Loucy (cell line): ENCODE measurements around the gene SPI1.

ENCODE experiments used
- H2AFZ ChIP-seq: fragments of 200-600 bp; sonication (generic); 2 replicates; pipeline ENCODE4 v1.6.0; 2016; ENCODE audit warnings: antibody characterized with exemption, mild to moderate bottlenecking, low read length, moderate library complexity
- H3F3A ChIP-seq: fragments of 200-600 bp; 2 replicates; pipeline ENCODE4 v1.6.0; 2016; ENCODE audit warnings: antibody characterized with exemption, low read depth, mild to moderate bottlenecking
- H3K27me3 ChIP-seq: fragments of 200-600 bp; sonication (generic); 2 replicates; pipeline ENCODE4 v1.6.1; 2014; ENCODE audit warnings: low read length, mild to moderate bottlenecking; ENCODE audit not compliant: insufficient read depth, poor library complexity, severe bottlenecking
- H3K36me3 ChIP-seq: fragments of 200-600 bp; sonication (generic); 2 replicates; pipeline ENCODE4 v1.6.1; 2016; ENCODE audit warnings: low read length; ENCODE audit not compliant: insufficient read depth
- H3K4me1 ChIP-seq: fragments of 200-600 bp; sonication (generic); 2 replicates; pipeline ENCODE4 v1.5.1; 2014; ENCODE audit warnings: low read length, mild to moderate bottlenecking; ENCODE audit not compliant: insufficient read depth, poor library complexity, severe bottlenecking
- H3K4me2 ChIP-seq: fragments of 200-600 bp; sonication (generic); 2 replicates; pipeline ENCODE4 v1.6.0; 2014; ENCODE audit warnings: antibody characterized with exemption, low read length, low read depth, mild to moderate bottlenecking; ENCODE audit not compliant: poor library complexity, severe bottlenecking
- H3K4me3 ChIP-seq: fragments of 200-600 bp; sonication (generic); 2 replicates; pipeline ENCODE4 v1.5.1; 2014; ENCODE audit warnings: low read length, mild to moderate bottlenecking, mixed read lengths; ENCODE audit not compliant: poor library complexity, severe bottlenecking
- H3K79me2 ChIP-seq: fragments of 200-600 bp; sonication (generic); 2 replicates; pipeline ENCODE4 v1.6.1; 2014; ENCODE audit warnings: low read length; ENCODE audit not compliant: insufficient read depth
- H3K9ac ChIP-seq: fragments of 200-600 bp; sonication (generic); 2 replicates; pipeline ENCODE4 v1.6.0; 2014; ENCODE audit warnings: mild to moderate bottlenecking, low read depth, low read length, moderate library complexity; ENCODE audit not compliant: poor library complexity, severe bottlenecking
- H3K9me2 ChIP-seq: fragments of 200-600 bp; sonication (generic); replicated peaks from 2 replicates; pipeline ENCODE4 v1.6.1; 2016; ENCODE audit warnings: low read depth, low read length, mixed read lengths
- H3K9me3 ChIP-seq: fragments of 200-600 bp; sonication (generic); 2 replicates; pipeline ENCODE4 v1.6.1; 2014; ENCODE audit warnings: mild to moderate bottlenecking, antibody characterized with exemption, low read length, low read depth; ENCODE audit not compliant: insufficient read depth
- H4K20me1 ChIP-seq: fragments of 200-600 bp; sonication (generic); 2 replicates; pipeline ENCODE4 v1.6.0; 2014; ENCODE audit warnings: antibody characterized with exemption, low read length, mild to moderate bottlenecking; ENCODE audit not compliant: insufficient read depth, poor library complexity, severe bottlenecking
- EZH2phosphoT487 ChIP-seq: fragments of 200-600 bp; IDR thresholded peaks from 2 replicates; pipeline ENCODE4 v1.6.1; 2018; ENCODE audit warnings: antibody characterized with exemption, mild to moderate bottlenecking, moderate library complexity, borderline replicate concordance
- TF ChIP-seq, protein P1 (sequence below): fragments of 200-600 bp; sonication (generic); conservative IDR thresholded peaks from 2 replicates; pipeline ENCODE4 v1.5.1; 2014; ENCODE audit warnings: mild to moderate bottlenecking, antibody characterized with exemption, low read length

Gene SPI1

DNA sequence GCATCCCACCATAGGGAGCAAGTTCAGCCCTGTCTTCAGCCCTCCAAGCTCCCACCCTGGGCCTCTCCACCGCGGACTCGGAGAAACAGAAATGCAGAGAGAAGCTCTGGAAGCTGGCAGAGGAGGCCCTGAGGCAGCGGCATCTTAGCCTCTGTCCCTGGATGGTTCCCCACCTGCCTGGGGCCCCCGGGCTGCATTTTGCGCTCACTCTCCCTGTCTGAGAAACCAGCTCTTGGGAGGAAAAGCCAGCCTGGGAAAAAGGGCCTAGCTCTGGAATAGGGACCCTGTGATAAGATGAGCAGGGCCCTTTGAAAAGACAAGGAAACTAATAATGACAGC, 12.0 kb upstream of the SPI1 start:
- no peaks in the 10 kb centered on the region for H3F3A ChIP-seq
- H3K36me3 ChIP-seq, result no peaks in the 10 kb centered on the region
- no peak overlapping the region for H2AFZ ChIP-seq
- H3K9ac ChIP-seq, result no peak overlapping the region
- TF ChIP-seq, protein P1, sequence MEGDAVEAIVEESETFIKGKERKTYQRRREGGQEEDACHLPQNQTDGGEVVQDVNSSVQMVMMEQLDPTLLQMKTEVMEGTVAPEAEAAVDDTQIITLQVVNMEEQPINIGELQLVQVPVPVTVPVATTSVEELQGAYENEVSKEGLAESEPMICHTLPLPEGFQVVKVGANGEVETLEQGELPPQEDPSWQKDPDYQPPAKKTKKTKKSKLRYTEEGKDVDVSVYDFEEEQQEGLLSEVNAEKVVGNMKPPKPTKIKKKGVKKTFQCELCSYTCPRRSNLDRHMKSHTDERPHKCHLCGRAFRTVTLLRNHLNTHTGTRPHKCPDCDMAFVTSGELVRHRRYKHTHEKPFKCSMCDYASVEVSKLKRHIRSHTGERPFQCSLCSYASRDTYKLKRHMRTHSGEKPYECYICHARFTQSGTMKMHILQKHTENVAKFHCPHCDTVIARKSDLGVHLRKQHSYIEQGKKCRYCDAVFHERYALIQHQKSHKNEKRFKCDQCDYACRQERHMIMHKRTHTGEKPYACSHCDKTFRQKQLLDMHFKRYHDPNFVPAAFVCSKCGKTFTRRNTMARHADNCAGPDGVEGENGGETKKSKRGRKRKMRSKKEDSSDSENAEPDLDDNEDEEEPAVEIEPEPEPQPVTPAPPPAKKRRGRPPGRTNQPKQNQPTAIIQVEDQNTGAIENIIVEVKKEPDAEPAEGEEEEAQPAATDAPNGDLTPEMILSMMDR, result no peak
- no peaks in the 10 kb centered on the region for H3K9me3 ChIP-seq
- no peaks in the 10 kb centered on the region for H3K27me3 ChIP-seq
- H3K4me2 ChIP-seq, result no peak overlapping the region
- H3K79me2 ChIP-seq, result no peaks in the 10 kb centered on the region
- peaks cover 61% of the 10 kb centered on the region for H3K4me1 ChIP-seq
- H4K20me1 ChIP-seq, result no peaks in the 10 kb centered on the region
- H3K9me2 ChIP-seq, result no peaks in the 10 kb centered on the region
- no peak overlapping the region for H3K4me3 ChIP-seq

DNA sequence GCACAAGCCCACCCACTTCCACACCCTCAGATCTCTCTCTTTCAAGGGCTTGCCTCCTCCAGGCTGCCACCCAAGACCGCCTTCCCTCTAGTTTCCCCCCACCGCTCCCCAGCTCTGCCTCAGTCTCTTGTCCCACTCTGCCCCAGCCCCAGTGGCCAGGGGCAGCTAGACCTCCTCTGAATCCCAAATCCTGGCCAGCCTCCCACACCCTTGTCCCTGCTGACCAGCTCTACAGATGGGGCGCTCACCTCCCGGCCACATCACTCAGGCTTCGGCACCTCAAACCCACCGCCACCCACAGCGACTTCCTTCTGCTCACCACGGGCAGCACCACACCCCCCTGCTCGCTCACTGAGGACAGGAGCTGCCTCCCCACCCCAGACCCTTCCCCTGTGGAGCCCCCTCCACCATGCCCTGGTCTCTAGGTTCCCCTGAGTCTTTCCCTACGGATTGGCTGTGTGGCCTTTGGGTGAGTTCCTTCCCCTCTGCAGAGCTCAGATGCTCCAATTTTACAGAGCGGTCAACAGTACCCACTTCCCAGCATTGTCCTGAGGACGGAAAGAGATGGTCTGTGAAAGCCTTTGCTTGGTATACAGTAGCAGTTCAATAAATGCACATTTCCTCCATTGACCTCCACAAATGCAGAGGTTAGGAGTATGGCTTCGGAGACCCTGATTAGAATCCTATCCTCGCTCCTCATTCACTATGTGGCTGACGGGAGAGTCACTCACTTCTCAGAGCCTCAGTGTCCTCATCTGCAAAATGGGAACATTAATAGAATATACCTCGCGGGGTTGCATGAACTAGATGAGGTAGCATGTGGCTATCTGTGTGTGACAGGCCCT, 11.5 kb upstream of the SPI1 start:
- Histone ChIP-seq H3K79me2 (no peaks in the 10 kb centered on the region), H4K20me1 (no peaks in the 10 kb centered on the region), H3K4me1 (peaks cover 55% of the 10 kb centered on the region), H3K4me3 (no peak overlapping the region), H3K4me2 (no peak overlapping the region), H3K9me2 (no peaks in the 10 kb centered on the region), H2AFZ (no peak overlapping the region), H3K27me3 (no peaks in the 10 kb centered on the region), H3K9me3 (no peaks in the 10 kb centered on the region), H3F3A (no peaks in the 10 kb centered on the region), H3K36me3 (no peaks in the 10 kb centered on the region), H3K9ac (no peak overlapping the region)
- TF ChIP-seq EZH2phosphoT487, result no peak
- TF ChIP-seq, protein P1, result no peak

DNA sequence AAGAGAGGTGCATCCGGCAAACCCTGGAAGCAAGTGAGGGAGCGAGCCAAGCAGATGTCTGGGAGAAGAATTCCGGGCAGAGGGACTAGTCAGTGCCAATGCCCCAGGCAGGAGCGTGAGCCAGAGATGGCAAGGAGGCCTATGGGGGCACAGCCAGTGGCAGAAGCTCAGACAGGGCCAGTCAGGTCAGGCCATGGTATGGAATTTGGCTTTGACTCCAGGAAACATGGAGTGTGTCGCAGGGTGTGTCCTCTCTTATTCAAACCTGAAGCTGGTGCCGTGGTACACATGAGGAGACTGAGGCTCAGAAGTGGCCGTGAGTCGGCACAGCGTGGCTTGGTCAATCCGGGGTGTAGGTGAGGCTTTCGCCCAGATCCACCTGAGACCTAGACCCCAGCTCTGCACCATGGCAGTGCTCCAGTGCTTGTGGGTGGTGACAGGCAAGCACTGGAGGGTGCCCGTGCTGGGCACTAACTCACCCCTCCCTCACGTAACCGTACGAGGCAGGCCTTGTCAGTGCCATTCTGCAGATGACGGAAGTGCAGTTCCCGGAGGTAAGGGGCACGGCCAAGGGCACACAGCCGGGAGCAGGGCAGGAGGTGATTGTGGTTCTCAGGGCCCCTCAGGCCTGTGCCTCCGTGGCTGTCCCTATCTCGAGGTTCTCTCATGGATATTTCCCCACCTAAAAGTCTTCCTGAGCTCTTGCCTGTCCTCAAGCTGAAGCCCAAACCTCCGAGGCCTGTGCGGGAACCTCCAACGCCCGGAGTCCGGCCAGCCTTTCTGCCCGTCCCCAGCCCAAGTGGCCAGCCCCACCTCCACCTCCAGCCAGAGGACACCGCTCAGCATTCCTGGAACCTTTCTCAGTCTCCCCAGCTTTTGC, 10.6 kb upstream of the SPI1 start:
- no peaks in the 10 kb centered on the region for H4K20me1 ChIP-seq
- no peak overlapping the region for H2AFZ ChIP-seq
- H3K36me3 ChIP-seq, result no peaks in the 10 kb centered on the region
- no peak for TF ChIP-seq EZH2phosphoT487
- TF ChIP-seq, protein P1, result no peak
- H3K4me3 ChIP-seq, result no peak overlapping the region
- no peaks in the 10 kb centered on the region for H3F3A ChIP-seq
- H3K27me3 ChIP-seq, result no peaks in the 10 kb centered on the region
- H3K79me2 ChIP-seq, result no peaks in the 10 kb centered on the region
- H3K4me2 ChIP-seq, result no peak overlapping the region
- no peak overlapping the region for H3K9ac ChIP-seq
- peaks cover 48% of the 10 kb centered on the region for H3K4me1 ChIP-seq
- no peaks in the 10 kb centered on the region for H3K9me3 ChIP-seq
- H3K9me2 ChIP-seq, result no peaks in the 10 kb centered on the region
